GM18498 (cell line): ENCODE results near the gene JCAD.

ENCODE experiments used
- ATAC-seq: cut with Tn5 transposase; IDR thresholded peaks from one replicate; pipeline ENCODE4 v1.9.1; 2021; ENCODE audit warnings: mild to moderate bottlenecking, moderate library complexity; ENCODE audit not compliant: unreplicated experiment

Gene JCAD

DNA sequence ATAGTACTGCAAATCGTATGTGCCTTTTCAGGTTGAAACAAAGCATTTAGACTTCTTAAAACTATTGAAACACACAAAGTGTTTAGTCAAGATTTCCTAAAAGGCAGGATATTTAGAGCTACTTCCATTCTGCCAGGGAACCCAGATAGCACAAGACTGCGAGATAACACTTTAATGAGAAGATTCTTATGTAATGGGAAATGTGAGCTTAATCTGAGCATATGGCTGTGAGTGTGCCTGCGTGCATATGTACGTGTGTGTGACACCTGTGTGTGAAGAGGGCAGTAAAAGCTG is 14.3 kb upstream of the JCAD start:
- no peak for ATAC-seq

DNA sequence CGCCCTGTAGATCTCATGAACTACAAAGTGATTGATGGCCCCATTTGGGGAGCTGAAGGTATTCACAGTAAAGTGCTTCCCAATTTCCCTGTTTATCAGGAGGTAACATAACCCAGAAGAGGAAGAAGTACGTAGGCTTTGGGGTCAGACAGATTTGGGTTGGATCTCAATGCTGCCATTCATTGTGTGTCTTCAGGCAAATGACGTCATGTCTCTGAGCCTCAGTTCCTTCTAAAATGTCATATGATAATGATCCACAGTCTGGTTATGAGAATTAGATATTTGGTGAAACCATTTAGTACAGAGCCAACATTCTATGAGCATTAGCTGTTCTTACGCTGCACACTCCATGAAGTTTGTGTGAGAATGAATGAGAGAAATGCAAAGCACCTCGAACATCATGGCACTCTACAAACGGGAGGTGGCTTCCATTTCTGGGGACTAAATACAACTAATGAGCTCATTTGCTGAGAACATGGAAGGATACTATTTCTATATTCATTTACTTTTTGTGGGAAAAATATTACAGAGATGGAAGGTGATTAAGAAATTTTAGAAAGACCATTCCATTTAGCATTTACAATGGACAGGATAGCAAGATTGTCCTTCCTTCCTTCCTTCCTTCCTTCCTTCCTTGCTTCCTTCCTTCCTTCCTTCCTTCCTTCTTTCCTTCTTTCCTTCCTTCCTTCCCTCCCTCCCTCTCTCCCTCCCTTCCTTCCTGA is 13.8 kb upstream of the JCAD start:
- no peak for ATAC-seq

DNA sequence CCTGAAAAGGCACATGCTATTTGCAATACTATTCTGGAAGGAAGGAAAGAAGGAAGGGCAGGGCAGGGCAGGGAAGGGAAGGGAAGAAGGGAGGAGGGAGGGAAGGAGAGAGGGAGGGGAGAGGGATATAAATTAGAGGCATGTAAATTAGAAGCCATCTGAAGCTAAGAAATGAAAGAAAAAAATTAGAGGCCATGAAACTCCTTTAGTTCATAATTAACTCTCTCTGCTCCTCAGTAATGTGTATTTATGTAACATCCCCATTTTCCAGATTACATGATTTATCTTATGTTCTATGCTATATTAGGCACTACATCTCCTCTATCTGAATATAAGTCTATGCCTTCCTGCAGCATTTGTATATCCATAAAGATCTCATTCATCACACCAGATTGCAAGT is 12.7 kb upstream of the JCAD start:
- ATAC-seq: no peak

DNA sequence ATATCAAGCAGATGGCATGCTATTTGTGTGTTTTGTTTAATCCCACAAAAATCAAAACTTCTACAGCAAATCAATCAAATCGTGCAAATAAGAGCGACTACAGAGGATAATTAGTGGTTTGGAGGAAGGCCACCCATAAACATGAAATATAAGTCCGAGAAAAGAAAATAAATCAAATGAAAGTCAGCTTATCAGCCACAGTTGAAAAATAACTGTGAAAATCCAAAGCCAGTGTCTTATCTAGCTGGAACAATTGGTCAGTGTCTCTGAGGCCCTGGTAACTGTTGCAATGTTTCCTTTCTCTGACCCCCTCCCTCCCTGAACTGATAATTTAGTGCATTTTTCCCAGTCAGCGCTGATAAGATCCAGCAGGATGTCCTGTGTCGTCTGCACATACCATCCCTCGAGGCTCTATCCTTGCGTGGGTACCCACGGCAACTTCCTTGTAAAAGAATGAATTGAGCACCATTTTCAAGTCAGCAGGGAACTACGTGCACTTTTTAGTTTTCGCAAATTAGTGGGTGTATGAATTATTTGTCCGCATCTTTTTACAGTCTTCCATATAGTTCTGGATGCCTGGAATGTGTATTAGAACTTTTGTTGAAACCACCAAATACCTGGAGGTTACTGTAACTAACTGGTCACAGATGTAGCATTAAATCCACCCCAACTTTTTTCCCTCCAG is 10.8 kb upstream of the JCAD start:
- ATAC-seq: no peak

DNA sequence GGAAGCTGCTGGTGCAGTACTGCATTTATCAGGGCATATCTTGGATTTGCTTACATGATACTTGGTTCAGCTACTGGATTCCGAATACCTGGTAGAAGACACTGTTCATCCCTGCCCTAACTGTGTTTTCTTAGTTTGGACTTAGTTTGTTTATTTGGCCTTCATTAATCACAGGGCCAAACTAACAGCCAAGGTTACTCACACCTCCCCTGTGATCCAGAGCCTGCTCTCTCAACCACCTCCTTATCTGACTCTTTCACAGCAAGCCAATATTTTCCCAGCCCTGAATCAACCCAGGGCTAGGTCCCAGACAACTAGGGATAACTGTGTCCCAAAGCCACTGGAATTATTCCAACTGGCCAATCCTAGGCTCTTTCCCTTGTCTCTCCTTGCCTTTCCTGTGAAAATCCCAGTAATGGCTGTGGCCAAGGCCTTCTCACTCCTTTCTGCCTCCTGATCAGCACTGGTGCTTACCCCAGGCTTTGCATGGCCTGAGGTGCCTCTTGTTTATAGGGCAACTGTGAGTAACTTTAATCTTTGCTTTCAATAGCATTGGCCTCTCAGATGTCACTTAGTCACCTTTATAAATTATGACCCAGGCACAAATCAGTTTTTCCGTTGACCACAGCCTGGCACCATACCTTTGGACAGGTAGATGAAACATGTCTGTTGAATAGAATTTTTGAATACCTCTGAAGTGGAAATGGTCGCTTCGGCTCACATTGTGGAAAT is 9.3 kb upstream of the JCAD start:
- ATAC-seq: no peak

DNA sequence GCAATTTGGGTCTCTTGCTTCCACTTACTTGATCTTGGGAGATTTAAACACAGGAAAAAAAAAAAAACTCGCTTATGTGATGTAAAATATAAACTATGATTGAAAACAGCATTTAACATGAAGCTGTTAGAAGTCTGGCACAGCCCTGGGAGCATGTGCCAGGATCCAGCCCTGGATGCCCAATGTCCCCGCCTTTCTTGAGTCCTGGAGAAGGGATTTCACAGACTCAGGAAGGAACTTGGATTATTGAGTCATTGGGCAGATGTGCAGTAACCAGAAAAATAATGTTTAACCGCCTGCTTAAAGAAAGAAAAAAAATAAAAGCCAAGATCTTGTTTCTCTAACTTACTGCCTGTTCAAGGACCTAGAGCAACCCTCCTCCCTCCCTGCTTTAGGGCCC is 3.7 kb upstream of the JCAD start:
- no peak for ATAC-seq

DNA sequence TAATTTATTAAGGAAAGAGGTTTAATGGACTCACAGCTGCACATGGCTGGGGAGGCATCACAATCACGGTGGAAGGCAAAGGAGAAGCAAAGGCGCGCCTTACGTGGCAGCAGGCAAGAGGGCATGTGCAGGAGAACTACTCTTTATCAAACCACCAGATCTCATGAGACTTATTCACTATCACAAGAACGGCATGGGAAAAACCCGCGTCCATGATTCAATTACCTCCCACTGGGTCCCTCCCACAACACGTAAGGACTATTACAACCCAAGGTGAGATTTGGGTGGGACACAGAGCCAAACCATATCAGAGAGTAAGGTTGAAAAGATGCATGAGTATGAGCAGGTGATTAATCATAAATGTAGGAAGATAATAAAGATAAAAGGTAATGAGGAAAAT is 3.2 kb upstream of the JCAD start:
- no peak for ATAC-seq

DNA sequence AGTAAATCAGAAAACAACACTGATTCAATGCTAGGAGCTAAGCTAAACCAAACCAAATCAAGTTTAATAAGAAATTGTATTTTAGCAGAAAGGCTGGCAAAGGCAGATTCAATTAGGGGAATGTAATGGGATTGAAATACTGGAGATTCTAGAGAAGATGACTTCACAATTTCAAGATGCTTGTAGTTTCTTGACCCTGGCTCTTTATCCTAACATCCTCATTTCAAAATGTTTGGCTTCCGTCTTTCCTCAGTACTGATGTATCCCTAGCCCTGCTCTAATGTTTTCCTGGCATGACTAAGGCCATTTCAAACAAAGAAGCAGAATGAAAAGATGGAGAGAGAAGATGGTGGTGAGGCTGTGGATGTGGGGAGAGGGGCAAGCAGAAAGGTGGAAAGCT is 2.7 kb upstream of the JCAD start:
- ATAC-seq: no peak

DNA sequence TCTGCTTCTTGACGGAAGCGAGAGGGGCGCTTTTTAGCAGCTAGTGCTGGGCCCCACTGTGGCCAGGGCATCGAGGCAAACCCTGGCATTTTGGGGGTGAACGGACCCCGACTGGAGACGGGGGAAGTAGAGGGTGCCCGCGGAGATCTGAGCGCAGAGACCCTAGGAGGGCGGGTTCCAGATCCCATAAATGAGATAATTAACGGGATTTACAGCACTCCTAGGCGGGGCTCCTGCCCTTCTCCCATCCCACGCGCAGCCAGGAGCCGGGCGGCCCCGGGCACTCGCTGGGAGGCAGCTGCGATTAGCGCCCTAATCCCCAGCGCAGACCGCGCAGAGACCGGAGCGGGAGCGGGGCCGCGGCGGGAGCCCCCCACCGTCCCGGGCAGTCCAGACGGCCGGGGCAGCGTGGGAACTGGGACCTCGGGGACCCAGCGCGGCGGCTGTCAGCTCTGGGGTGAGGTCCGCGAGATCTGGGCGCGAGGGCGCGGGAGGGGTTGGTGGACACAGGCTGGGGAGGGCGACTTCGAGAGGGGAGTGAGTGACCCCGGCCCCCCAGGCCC is 735 bp downstream of the JCAD start:
- ATAC-seq: no peak

DNA sequence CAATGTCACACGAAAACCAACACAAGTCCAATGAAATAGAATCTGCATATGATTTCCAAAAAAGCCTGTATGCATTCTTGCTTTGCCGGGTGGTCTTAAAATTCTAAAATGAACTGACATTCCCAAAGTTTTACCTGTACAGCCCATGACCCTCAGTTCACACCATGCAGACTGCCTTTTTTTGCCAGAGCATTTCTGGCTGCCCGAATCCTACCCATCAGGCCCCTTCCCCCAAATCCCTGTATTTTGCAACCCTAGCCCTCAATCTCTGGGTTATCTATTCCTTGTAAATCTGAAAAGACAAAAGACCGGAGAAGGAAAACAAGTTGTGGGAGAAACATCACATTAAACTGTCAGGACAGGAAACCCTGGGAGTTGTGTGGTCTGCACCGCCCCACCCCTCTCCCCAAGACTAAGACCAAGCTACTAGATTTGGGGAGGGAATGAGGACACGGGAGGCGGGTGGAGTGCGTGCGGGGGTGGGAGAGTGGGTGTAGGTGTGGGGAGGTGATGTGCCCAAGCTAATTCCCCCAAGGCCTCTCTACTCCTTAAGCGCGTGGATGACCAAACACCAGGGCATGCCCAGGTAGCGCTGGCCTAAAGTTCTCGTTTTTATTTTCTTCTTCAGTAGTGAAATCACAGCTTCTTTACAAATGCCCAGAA is 1.4 kb downstream of the JCAD start:
- ATAC-seq: no peak

DNA sequence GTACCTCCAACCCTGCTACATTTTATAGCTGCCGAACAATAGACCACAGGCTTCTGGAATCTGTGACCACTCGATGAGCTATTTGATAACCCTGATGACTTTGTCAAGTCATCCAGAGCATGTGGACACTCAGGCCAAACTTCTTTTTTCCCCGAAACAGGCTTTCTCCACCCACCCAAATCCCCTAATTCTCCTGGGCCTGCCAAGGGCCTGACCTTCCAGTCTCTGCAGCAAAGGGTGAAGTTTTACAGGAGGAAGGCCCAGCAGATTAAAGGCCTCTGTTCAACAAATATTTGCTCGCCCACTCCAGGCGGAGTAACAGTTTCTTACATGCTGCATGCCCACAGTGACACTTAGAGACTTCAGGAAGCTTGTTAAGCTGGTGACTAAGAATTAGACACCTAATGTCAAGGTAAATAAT is 2.0 kb downstream of the JCAD start:
- no peak for ATAC-seq

DNA sequence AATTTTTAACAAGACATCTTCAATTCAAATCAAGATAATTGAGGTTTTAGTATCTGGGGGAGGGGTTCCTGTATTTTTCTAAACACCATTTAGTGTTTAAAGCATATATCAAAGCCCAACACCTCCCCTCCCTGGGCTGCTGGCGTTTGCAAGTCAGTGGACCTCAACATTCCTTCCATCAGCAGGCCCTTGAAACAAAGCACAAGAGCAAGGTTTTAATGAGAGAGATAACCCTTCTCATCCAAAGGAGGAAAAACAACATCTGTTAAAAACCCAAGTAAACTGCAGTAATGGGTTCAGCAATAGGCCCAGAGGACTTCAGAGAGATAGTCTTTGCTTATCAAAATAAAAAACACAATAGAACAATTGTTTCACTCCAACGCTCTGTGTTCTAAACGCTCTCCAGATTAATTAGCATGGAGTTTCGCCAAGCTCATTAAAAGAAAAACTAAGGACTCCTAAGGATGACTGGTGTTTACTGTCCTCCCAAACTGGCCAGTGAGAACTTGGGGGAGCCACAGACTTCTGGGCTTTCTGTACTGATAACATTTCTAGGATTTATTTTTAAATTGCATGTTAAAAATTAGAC is 2.5 kb downstream of the JCAD start:
- ATAC-seq: no peak

DNA sequence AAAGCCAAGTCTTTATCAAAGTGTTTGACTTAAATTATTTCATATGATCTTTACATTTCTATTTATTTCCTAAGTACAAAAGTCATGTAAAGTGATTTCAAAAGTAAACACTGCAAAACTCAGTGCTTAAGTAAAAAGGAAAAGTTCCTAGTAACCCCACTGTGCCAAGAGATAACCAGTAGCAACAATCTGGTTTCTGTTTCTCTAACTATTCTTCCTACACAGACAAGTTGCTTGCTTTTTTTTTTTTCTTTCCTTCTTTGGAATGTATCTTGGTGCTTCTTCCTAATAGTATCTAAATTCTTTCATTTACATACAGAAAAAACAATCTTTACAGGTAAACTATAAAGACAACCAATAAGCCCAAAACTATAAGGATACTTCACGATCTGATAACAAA is 3.1 kb downstream of the JCAD start:
- no peak for ATAC-seq

DNA sequence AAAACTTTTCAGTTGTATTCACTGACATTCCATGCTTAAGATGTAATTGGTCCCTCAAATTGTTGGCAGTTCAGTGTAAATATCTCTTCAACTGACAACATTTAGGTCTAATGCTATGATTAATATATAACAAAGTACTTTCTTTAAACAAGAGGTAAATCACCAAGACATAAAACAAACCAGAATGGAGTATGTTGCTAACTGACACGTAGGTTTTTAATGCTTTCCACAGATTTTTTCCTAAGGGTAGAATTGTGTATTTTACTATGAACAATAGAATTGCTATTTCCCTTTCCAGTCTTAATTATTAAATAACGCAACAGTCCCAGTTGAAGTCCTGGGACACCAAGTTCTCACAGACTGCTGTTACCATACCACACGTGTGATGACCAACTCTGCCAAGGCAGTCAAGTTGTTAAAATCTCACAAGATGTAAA is 4.1 kb downstream of the JCAD start:
- no peak for ATAC-seq

DNA sequence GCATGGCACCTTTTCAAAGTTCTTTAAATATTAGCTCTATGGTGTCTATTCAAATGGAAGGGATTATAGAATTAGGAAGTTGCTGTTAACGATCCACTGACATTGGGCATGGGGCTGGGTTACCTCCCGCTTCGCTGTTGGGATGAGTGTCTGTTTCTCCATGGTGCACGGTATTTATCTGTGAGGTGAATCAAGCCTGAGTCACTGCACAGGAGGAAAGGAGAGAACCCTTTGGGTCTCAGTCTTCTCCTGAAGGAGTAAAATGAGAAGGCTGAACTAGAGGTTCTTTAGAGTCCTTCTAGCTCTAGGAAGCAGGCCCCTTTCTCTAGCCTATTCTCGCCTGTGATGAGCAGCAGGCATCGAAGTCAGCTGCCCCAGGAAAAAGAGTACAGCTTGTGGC is 7.3 kb downstream of the JCAD start:
- ATAC-seq: no peak

DNA sequence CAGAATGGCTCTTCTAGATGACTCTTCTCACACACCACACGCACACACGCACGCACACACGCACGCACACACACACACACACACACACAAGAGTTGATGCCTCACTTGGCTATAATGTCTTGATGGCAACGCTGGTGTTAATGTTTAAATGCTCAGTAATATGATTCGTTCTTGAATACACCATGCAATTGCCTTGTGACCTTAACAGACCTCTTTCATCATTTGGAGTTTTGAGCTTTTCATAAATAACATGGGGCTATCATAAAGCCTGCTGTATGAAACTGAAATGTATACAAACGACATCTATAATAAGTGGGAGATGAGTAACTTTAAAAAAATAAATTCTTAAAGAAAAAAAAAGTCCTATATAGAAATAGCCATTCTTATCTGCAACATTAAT is 8.2 kb downstream of the JCAD start:
- no peak for ATAC-seq

DNA sequence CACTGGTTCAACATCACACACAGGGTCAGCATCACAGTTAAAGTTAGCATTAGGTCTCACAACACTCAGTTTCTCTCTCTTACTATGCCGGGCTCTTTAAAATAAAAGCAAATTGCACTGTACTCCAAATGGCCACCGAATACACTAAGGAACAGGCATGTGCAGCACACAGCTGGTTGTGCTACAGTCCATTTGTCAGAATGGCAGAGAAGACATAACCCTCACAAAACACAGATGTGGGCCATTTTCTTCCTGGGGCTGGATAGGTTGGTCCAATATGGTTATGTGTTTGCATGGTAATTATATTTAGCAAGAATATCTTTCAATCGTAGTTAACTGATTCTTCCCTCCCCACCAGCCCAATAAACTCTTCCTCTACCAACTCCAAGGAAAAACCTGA is 9.0 kb downstream of the JCAD start:
- no peak for ATAC-seq

DNA sequence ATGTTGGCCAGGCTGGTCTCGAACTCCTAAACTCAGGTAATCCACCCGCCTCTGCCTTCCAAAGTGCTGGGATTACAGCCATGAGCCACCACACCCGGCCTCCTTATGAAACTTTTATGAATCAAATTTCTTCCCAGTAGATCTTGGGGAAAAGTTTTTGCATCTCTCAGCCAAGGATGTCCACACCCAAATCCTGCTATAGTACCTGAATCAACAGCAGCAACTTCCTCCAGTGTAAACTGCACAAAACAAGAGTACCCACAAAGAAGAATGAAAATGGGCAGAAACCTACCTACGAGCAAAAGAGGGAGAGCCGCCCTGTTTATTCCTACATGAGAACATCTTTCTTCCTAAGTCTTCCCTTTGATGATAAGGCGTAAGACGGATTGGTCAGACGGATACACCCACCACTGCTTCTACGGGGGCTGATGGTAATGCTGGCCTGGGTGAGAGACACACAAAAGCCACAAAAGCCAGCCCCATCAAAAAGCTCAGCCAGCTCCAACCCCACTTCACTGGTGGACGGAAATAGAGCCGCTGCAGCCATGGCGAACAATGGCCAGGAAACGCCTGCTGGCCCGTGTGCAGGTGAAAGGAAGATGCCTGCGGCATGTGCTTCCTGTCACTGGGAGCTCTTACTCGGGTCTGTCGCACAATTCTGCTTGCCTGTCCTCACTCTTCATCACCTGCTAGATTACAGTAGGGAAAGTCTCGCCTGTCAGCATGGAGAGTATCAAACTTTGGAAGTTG is 10.4 kb downstream of the JCAD start:
- no peak for ATAC-seq

DNA sequence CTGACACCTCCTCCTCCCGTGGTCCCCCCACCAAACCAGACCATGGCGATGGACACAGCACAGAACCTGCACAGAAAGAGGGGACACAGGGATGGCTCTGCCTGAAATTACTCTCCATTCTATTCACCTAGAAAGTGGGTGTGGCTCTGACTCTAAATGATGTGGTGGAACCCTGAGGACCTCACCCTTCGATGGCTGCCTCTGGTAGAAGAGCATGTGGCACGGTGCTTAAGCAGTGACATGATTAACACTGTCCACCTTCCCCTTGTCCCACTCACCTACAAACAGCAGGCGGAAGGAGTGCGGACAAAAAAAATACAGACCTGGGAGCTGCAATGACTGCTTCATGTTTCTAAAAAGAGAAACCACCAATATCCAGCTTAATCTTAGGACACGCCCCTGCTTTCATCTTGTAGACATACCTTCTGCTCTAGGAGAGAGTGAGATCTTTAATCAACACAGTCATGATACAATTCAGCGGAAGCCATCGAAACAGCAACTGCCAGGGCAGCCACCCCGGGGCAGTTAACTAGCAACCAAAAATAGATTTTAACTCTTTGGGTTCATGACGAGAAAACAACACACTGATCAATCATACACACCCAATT is 11.4 kb downstream of the JCAD start:
- ATAC-seq: no peak

DNA sequence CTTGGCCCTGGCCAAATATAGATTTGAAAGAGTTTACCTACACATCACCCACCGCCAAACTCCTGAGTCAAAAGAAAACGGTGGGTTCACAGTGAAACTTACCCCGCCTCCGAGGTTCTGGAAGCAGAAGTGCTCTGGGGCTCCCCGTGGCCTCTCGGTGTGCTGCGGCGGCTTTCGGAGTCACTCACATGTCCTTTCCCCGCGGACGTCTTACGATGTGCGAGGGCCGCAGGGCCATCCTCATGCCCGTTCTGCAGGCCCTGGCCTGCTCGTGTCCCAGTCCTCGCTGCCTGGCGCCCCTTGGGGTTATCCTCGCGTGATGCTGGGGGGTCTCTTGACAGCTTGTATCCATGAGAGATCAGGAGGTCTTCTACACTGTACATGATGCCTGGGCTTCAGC is 12.0 kb downstream of the JCAD start:
- ATAC-seq: no peak
